ENCODE measurements around the gene CFHR4.
"Not testable (repeated sequence)": the region's sequence is repeated elsewhere in the genome, so short reads cannot be mapped to it uniquely, and the experiment has no call there.

Gene CFHR4

DNA sequence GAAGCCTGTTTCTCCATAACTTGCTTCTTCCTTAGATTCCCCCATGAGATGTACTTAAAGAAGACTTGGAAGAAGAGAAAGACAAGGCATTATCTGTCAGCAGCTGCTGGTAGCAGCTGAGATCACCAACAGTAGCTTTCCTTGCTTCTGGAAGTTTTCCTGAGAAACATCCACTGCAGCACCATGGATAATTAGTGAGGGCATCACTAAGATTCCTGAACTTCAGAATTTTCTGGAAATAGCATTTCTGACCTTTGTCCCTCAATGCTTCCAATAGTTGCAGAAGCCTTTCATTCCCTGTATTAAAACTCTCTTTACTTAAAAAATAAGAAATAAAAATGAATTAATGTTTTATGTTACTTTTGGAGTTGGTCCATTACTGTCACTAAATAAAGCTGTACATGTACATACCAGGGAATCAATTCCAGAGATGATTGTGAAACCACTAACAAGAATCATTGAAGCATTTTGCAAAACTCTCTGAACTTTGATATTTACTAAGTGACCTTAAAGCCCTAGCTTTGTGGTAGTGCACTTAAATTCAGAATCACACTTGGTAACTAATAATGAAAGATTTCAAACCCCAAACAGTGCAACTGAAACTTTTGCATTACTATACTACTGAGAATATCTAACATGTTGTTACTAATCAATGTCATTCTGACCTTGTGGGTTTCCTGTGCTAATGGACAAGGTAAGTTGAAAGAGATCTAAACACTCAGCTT, at the start of gene CFHR4:
Gene CFHR4 (plus strand): TSS at position 538 of the 725 bp plus-strand sequence. CDS start 99 bp downstream, at position 637.
- Histone ChIP-seq H3K4me3 (ENCODE audit: low read length) (no peak within 1 kb of the TSS), H3K9ac (ENCODE audit: low read length) (no peak within 1 kb of the TSS), H3K4me1 (ENCODE audit: control insufficient read depth, insufficient read depth, low read length) (no peaks in the 10 kb centered on the region), H3K27me3 (ENCODE audit: control insufficient read depth, insufficient read depth, low read length) (no peaks in the 10 kb centered on the region), H3K36me3 (ENCODE audit: control insufficient read depth, insufficient read depth, low read length) (no peaks in the 10 kb centered on the region), H3K27ac (ENCODE audit: low read depth, low read length) (no peak within 1 kb of the TSS)

DNA sequence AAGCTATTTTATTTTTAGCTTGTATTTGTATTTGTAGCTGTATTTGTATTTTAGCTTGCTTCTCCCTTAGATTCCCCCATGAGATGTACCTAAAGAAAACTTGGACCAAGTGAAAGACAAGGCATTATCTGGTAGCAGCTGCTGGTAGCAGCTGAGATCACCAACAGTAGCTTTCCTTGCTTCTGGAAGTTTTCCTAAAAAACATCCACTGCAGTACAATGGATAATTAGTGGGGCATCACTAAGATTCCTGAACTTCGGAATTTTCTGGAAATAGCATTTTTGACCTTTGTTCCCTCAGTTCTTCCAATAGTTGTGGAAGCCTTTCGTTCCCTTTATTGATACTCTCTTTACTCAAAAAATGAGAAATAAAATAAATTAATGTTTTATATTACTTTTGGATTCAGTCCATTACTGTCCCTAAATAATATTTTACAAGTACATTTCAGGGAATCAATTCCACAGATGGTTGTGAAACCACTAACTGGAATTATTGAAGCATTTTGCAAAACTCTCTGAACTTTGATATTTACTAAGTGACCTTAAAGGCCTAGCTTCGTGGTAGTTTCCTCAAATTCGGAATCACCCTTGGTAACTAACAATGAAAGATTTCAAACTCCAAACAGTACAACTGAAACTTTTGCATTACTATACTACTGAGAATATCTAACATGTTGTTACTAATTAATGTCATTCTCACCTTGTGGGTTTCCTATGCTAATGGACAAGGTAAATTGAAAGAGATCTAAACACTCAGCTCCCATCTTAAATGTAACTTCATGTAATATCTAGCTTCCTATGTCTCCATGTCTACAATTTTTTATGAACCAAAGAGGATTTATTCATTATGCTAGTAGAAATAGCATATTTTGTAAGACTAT, 38.0 kb upstream of the CFHR4 start:
- not testable (repeated sequence) for H3K27ac ChIP-seq (ENCODE audit: low read depth, low read length); H3K9ac ChIP-seq (ENCODE audit: low read length); H3K27me3 ChIP-seq (ENCODE audit: control insufficient read depth, insufficient read depth, low read length); H3K36me3 ChIP-seq (ENCODE audit: control insufficient read depth, insufficient read depth, low read length); H3K4me3 ChIP-seq (ENCODE audit: low read length); H3K4me1 ChIP-seq (ENCODE audit: control insufficient read depth, insufficient read depth, low read length)

DNA sequence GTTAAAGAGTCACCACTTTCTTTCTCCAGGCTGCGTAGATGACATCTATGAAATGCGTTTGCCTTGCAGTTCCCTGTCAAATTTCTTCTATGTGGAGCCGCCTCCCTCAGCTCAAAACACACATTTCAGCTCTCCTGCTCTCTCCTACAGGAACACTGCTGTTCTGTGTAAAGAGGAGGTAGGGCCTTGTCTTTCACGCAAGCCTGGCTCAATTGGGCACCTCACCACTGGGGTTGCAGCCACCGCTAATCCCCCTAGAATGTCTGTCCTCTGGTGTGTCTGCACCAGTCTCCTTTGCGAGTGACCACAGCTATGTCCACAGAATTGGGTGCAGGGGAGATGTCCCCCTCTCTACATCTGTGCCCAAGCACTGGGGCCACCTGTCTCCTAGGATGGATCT, 31.8 kb upstream of the CFHR4 start:
- no peaks in the 10 kb centered on the region for H3K4me1 ChIP-seq (ENCODE audit: control insufficient read depth, insufficient read depth, low read length)
- no peaks in the 10 kb centered on the region for H3K27me3 ChIP-seq (ENCODE audit: control insufficient read depth, insufficient read depth, low read length)
- no peak overlapping the region for H3K4me3 ChIP-seq (ENCODE audit: low read length)
- H3K9ac ChIP-seq (ENCODE audit: low read length), result no peak overlapping the region
- H3K36me3 ChIP-seq (ENCODE audit: control insufficient read depth, insufficient read depth, low read length), result no peaks in the 10 kb centered on the region
- H3K27ac ChIP-seq (ENCODE audit: low read depth, low read length), result no peak overlapping the region

DNA sequence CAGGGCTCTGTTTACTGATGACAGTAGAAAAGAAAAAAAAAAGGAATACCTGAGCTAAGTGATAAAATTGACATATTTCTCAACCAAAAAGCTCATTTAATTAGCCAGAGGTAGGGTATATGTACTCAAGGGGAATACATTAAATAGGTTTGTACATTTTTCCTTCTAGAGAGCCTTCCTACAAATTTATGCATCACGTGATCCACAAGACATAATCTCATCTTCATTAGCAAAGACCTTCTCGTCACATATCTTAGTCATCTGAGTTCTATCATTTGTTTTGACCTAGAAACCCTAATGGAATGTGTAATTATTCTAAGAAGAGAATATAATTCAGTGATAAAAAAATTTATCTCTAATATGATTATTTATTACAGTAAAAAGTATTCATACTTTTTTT, 30.7 kb upstream of the CFHR4 start:
- no peaks in the 10 kb centered on the region for H3K27me3 ChIP-seq (ENCODE audit: control insufficient read depth, insufficient read depth, low read length)
- H3K9ac ChIP-seq (ENCODE audit: low read length), result no peak overlapping the region
- no peak overlapping the region for H3K27ac ChIP-seq (ENCODE audit: low read depth, low read length)
- H3K36me3 ChIP-seq (ENCODE audit: control insufficient read depth, insufficient read depth, low read length), result no peaks in the 10 kb centered on the region
- H3K4me3 ChIP-seq (ENCODE audit: low read length), result no peak overlapping the region
- H3K4me1 ChIP-seq (ENCODE audit: control insufficient read depth, insufficient read depth, low read length), result no peaks in the 10 kb centered on the region

GRCh38 chr1:196858811-196859210, 29.0 kb upstream of the CFHR4 start:
- no peaks in the 10 kb centered on the region for H3K4me1 ChIP-seq (ENCODE audit: control insufficient read depth, insufficient read depth, low read length)

DNA sequence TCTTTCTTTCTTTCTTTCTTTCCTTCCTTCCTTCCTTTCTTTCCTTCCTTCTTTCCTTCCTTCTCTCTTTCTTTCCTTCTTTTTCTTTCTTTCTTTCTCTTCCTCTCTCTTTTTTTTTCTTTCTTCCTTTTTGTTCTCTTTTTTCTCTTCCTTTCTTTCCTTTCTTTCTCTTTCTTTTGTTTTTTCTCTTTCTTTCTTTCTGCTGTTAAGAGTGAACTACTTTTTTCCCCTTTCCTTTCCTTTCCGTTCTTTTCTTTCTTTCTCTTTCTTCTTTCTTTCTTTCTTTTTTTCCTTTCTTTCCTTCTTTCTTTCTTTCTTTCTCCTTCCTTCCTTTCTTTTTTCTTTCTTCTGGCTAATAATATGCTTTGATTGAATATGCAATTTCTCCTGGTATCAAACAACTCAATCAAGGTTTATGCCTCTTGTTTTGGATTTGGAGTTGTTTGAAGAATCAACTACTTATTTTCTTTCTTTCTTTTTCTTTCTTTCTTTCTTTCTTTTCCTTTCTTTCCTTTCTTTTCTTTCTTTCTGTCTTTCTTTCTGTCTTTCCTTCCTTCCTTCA, 27.4 kb upstream of the CFHR4 start:
- H3K4me1 ChIP-seq (ENCODE audit: control insufficient read depth, insufficient read depth, low read length), result no peaks in the 10 kb centered on the region
- H3K4me3 ChIP-seq (ENCODE audit: low read length), result no peak overlapping the region
- H3K36me3 ChIP-seq (ENCODE audit: control insufficient read depth, insufficient read depth, low read length), result no peaks in the 10 kb centered on the region
- H3K9ac ChIP-seq (ENCODE audit: low read length), result no peak overlapping the region
- H3K27me3 ChIP-seq (ENCODE audit: control insufficient read depth, insufficient read depth, low read length), result no peaks in the 10 kb centered on the region
- no peak overlapping the region for H3K27ac ChIP-seq (ENCODE audit: low read depth, low read length)

More at GRCh38 chr1:196858811-196859210, 29.0 kb upstream of the CFHR4 start:
- Histone ChIP-seq H3K9ac (ENCODE audit: low read length) (no peak overlapping the region), H3K27ac (ENCODE audit: low read depth, low read length) (no peak overlapping the region), H3K4me3 (ENCODE audit: low read length) (no peak overlapping the region), H3K27me3 (ENCODE audit: control insufficient read depth, insufficient read depth, low read length) (no peaks in the 10 kb centered on the region), H3K36me3 (ENCODE audit: control insufficient read depth, insufficient read depth, low read length) (no peaks in the 10 kb centered on the region)

DNA sequence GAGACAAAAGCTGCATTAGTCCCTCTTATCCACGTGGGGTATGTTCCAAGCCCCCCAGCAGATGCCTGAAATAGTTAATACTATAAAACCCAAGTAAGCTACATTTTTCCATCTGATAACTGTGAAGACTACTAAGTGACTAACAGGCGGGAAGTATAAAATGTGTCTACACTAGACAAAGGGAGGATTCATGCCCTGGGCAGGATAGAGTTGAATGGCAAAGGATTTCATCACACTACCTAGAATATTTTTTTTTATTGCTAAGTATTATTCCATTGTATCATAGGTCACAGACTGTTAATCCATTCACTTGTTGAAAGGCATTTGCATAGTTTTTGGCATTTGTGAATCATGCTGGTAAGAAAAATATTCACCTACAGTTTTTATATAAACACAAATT, 26.4 kb upstream of the CFHR4 start:
- Histone ChIP-seq H3K4me1 (ENCODE audit: control insufficient read depth, insufficient read depth, low read length) (no peaks in the 10 kb centered on the region), H3K27ac (ENCODE audit: low read depth, low read length) (no peak overlapping the region), H3K9ac (ENCODE audit: low read length) (no peak overlapping the region), H3K4me3 (ENCODE audit: low read length) (no peak overlapping the region), H3K27me3 (ENCODE audit: control insufficient read depth, insufficient read depth, low read length) (no peaks in the 10 kb centered on the region), H3K36me3 (ENCODE audit: control insufficient read depth, insufficient read depth, low read length) (no peaks in the 10 kb centered on the region)

GRCh38 chr1:196866974-196867373, 20.9 kb upstream of the CFHR4 start:
- Histone ChIP-seq H3K4me1 (ENCODE audit: control insufficient read depth, insufficient read depth, low read length) (no peaks in the 10 kb centered on the region), H3K36me3 (ENCODE audit: control insufficient read depth, insufficient read depth, low read length) (no peaks in the 10 kb centered on the region), H3K4me3 (ENCODE audit: low read length) (no peak overlapping the region), H3K27me3 (ENCODE audit: control insufficient read depth, insufficient read depth, low read length) (no peaks in the 10 kb centered on the region), H3K27ac (ENCODE audit: low read depth, low read length) (no peak overlapping the region), H3K9ac (ENCODE audit: low read length) (no peak overlapping the region)

GRCh38 chr1:196873385-196873784, 14.5 kb upstream of the CFHR4 start:
- H3K27me3 ChIP-seq (ENCODE audit: control insufficient read depth, insufficient read depth, low read length), result no peaks in the 10 kb centered on the region
- H3K36me3 ChIP-seq (ENCODE audit: control insufficient read depth, insufficient read depth, low read length), result no peaks in the 10 kb centered on the region
- H3K4me3 ChIP-seq (ENCODE audit: low read length), result no peak overlapping the region
- H3K27ac ChIP-seq (ENCODE audit: low read depth, low read length), result no peak overlapping the region
- H3K4me1 ChIP-seq (ENCODE audit: control insufficient read depth, insufficient read depth, low read length), result no peaks in the 10 kb centered on the region
- H3K9ac ChIP-seq (ENCODE audit: low read length), result no peak overlapping the region

GRCh38 chr1:196875935-196876334, 11.9 kb upstream of the CFHR4 start:
- Histone ChIP-seq H3K27ac (ENCODE audit: low read depth, low read length) (no peak overlapping the region), H3K4me3 (ENCODE audit: low read length) (no peak overlapping the region), H3K27me3 (ENCODE audit: control insufficient read depth, insufficient read depth, low read length) (no peaks in the 10 kb centered on the region), H3K36me3 (ENCODE audit: control insufficient read depth, insufficient read depth, low read length) (no peaks in the 10 kb centered on the region), H3K9ac (ENCODE audit: low read length) (no peak overlapping the region), H3K4me1 (ENCODE audit: control insufficient read depth, insufficient read depth, low read length) (no peaks in the 10 kb centered on the region)

DNA sequence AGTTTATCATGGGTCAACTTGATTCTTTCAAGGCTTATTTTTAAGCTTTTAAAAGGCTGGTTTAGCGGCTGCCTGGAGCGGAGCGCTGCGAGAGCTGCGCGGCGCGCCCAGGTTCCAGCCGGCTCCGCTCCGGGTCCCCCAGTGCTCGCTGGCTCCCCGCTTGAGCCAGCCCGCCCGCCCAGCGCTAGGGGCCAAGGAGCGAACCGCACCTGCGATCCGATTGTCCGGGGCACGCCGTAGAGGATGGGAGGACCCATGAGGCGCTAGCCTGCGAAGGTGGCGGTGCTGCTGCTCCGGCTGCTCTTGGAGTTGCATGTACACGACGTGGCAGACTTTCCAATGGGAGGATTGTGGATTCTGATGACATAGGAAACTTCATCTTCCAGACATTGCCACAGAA, 9.9 kb upstream of the CFHR4 start:
- H3K4me1 ChIP-seq (ENCODE audit: control insufficient read depth, insufficient read depth, low read length), result no peaks in the 10 kb centered on the region
- no peaks in the 10 kb centered on the region for H3K27me3 ChIP-seq (ENCODE audit: control insufficient read depth, insufficient read depth, low read length)
- no peaks in the 10 kb centered on the region for H3K36me3 ChIP-seq (ENCODE audit: control insufficient read depth, insufficient read depth, low read length)
- H3K9ac ChIP-seq (ENCODE audit: low read length), result no peak overlapping the region
- H3K4me3 ChIP-seq (ENCODE audit: low read length), result no peak overlapping the region
- H3K27ac ChIP-seq (ENCODE audit: low read depth, low read length), result no peak overlapping the region

GRCh38 chr1:196886560-196886959, 1.3 kb upstream of the CFHR4 start:
- H3K27ac ChIP-seq (ENCODE audit: low read depth, low read length); H3K36me3 ChIP-seq (ENCODE audit: control insufficient read depth, insufficient read depth, low read length); H3K27me3 ChIP-seq (ENCODE audit: control insufficient read depth, insufficient read depth, low read length); H3K9ac ChIP-seq (ENCODE audit: low read length); H3K4me1 ChIP-seq (ENCODE audit: control insufficient read depth, insufficient read depth, low read length); H3K4me3 ChIP-seq (ENCODE audit: low read length): not testable (repeated sequence)
